ENCODE measurements around the gene CEP83.

DNA sequence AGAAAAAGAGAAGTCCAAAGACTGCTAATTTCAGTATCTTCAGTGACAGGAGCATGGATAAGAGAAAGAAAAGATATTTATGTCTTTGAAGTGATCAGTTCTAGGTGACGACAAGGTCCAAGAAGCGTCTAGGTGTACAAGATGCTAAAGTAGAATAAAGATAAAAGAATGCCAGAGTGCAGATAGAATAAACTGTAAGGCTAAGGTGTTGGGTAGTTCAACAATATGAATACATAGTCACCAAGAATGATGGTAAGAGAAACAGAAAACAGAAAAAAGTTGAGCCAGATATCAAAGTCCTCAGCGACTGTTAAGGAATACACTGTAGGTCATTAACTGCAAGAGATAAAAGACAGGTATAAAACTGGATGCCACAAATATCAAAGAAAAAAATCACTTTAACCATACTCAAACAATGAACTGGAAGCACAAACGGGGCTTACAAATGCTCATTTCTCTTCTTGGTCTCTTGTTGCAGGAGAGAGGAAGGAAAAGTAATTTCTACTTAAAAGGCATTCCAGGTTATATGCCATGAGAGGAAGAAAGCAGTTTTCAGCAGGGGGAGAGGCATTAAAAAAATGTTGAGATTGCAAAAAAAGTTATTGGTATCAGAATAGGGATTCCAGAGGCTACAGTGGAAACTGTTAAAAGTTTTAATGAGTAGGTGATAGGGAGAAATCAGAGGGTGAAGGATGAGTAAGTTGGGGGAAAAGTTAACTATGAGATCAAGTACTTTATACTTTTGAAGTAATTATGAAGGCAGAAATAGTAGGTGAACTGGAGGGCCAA lies 121.5 kb downstream of the CEP83 start:
- TF ChIP-seq, protein P1, sequence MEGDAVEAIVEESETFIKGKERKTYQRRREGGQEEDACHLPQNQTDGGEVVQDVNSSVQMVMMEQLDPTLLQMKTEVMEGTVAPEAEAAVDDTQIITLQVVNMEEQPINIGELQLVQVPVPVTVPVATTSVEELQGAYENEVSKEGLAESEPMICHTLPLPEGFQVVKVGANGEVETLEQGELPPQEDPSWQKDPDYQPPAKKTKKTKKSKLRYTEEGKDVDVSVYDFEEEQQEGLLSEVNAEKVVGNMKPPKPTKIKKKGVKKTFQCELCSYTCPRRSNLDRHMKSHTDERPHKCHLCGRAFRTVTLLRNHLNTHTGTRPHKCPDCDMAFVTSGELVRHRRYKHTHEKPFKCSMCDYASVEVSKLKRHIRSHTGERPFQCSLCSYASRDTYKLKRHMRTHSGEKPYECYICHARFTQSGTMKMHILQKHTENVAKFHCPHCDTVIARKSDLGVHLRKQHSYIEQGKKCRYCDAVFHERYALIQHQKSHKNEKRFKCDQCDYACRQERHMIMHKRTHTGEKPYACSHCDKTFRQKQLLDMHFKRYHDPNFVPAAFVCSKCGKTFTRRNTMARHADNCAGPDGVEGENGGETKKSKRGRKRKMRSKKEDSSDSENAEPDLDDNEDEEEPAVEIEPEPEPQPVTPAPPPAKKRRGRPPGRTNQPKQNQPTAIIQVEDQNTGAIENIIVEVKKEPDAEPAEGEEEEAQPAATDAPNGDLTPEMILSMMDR (IDR thresholded peaks at IDR 0.05; ENCODE audit: insufficient read depth, low read length) = no peak
- TF ChIP-seq, protein P2, sequence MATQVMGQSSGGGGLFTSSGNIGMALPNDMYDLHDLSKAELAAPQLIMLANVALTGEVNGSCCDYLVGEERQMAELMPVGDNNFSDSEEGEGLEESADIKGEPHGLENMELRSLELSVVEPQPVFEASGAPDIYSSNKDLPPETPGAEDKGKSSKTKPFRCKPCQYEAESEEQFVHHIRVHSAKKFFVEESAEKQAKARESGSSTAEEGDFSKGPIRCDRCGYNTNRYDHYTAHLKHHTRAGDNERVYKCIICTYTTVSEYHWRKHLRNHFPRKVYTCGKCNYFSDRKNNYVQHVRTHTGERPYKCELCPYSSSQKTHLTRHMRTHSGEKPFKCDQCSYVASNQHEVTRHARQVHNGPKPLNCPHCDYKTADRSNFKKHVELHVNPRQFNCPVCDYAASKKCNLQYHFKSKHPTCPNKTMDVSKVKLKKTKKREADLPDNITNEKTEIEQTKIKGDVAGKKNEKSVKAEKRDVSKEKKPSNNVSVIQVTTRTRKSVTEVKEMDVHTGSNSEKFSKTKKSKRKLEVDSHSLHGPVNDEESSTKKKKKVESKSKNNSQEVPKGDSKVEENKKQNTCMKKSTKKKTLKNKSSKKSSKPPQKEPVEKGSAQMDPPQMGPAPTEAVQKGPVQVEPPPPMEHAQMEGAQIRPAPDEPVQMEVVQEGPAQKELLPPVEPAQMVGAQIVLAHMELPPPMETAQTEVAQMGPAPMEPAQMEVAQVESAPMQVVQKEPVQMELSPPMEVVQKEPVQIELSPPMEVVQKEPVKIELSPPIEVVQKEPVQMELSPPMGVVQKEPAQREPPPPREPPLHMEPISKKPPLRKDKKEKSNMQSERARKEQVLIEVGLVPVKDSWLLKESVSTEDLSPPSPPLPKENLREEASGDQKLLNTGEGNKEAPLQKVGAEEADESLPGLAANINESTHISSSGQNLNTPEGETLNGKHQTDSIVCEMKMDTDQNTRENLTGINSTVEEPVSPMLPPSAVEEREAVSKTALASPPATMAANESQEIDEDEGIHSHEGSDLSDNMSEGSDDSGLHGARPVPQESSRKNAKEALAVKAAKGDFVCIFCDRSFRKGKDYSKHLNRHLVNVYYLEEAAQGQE (IDR thresholded peaks at IDR 0.05; ENCODE audit: insufficient replicate concordance, low read depth) = no peak
- TF ChIP-seq POLR2AphosphoS5 (IDR thresholded peaks at IDR 0.05; ENCODE audit: low read depth) (no peak), GABPA (IDR thresholded peaks at IDR 0.05; ENCODE audit: low read depth) (no peak), SPI1 (IDR thresholded peaks at IDR 0.05; ENCODE audit: borderline replicate concordance, low read depth) (no peak)
